NCI-H187 (cell line): ENCODE measurements around the gene ZBTB20.

Source experiments
- DNase-seq, 2 experiments: peaks; one replicate each; lab custom pipeline; 2025; lab: John Stamatoyannopoulos, UW

ZBTB20 gene

GRCh38 chr3:114872588-114872987, 274.5 kb downstream of the ZBTB20 start:
- no peak for DNase-seq

- no peak for DNase-seq
Measured at GRCh38 chr3:114872050-114872449, 275.0 kb downstream of the ZBTB20 start.

DNA sequence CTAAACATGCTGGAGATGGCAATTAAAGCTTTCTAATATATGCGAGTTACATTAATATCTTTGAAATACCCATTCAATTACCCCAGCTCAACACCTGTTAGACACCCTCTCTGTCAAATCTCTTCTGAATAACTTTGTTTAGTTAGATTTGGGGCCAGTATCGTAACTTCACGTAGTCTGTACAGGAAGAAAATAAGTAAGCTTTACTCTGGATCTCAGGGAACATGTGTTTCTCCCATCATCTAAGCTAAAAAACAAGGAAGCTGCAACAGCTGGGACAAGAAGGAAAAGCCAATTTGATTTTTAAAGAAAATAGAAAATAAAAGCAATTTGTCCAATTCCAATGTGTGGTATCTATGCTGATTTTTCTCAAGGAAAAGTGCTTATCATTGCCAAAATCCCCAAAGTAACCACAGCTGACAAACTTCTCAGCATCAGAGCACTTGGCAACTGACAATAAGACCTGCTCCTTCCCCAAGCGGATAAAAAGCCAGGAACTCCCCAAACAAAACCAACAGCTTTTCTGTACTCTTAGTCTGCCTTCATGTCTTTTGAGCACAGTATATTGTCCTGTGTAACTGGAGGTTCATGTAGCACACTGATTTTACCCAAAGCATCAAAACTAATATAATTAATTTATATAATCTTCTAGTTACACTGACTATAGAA, 279.1 kb downstream of the ZBTB20 start:
- no peak for DNase-seq

GRCh38 chr3:114867359-114867758, 279.7 kb downstream of the ZBTB20 start:
- no peak for DNase-seq

DNA sequence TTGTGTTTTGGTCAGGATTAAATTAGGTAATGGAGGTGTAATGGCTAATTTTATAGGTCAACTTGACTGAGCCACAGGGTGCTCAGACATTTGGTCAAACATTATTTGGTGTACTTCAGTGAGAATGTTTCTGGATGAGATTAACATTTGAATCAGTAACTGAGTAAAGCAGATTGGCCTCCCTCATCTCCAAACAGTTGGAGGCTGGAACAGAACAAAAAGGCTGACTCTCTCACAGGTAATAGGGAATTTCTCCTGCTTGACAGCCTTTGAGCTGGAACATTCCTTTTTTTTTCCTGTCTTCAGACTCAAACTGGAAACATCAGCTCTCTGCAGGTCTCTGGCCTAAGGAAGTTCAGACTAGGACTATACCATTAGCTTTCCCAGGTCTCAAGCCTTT, 280.7 kb downstream of the ZBTB20 start:
- no peak for DNase-seq

DNA sequence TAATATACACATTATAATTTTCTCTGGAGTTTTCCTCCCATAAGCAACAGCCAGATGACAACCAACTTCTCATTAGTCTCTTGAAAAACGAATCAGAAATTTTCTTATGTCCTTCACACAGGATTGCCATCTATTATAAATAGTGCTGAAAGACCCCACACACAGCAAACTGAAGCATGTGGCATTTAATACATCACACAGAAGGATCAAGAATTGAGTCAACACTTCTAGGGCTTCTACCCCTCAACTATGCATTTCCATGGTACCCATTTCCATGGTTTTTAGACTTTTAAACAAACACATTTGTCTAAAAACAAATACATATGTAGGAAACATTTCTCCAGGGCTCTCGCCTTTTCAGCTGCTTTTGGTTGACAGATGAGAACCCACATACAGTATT, 282.1 kb downstream of the ZBTB20 start:
- DNase-seq, result no peak

GRCh38 chr3:114863848-114864247, 283.2 kb downstream of the ZBTB20 start:
- no peak for DNase-seq

DNA sequence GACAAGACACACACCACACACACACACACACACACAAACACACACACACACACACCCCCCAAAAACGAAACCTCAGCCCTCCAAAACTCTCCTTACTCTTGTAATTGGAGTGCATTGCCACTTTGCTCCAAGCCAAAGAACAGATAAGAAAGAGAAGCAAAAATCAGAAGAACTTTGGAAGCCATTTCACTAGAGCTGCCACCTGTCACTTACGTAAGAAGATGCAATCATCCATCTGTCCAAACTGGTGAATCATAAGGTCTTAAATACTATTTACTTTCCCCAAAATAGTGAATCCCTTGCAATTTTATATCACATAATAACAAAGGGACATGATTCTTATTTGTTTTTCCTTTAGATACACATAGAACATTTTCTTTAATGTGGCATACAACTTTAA, 285.4 kb downstream of the ZBTB20 start:
- DNase-seq, result no peak

- DNase-seq, result no peak
Measured at GRCh38 chr3:114860531-114860930, 286.6 kb downstream of the ZBTB20 start.

GRCh38 chr3:114858329-114858728, 288.8 kb downstream of the ZBTB20 start:
- DNase-seq, result no peak

DNA sequence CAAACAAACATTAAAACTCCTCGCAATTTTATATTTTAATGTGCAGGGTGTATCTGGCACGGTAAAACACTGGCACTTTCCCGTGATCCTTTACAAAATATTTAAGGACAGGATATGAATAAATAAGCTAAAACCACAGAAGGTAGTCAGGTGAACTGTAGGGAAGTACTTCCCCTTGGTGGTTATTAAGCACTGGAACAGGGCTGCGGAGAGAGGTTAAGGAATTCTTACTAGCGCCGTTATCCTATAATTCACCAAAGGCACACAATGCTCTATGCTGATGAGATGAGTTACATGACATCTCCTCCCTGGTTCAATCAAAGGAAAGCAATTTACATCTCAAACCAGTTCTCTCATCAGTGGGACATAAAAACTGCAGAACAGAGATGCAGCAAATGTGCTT, 289.8 kb downstream of the ZBTB20 start:
- DNase-seq, result no peak

- no peak for DNase-seq
Measured at GRCh38 chr3:114856835-114857234, 290.3 kb downstream of the ZBTB20 start.

DNA sequence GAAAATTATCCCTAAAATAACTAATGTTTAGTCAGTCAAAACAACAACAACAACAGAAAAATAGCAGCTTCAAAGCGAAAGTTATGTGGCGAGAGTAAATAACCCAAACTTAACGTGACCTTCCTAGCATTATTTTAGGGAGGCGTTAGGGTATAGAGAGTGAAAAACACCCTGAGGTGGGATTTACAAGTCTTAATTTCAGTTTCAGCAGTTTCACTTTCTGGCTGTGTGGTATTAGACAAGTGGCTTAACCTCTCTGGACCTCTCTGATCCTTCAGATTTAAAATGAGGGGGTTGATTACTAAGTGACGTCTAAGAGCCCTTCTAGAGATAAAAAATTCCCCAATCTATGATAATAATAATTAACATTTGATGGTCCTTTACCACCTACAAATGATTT, 291.2 kb downstream of the ZBTB20 start:
- DNase-seq, result no peak

GRCh38 chr3:114852966-114853365, 294.1 kb downstream of the ZBTB20 start:
- no peak for DNase-seq

DNA sequence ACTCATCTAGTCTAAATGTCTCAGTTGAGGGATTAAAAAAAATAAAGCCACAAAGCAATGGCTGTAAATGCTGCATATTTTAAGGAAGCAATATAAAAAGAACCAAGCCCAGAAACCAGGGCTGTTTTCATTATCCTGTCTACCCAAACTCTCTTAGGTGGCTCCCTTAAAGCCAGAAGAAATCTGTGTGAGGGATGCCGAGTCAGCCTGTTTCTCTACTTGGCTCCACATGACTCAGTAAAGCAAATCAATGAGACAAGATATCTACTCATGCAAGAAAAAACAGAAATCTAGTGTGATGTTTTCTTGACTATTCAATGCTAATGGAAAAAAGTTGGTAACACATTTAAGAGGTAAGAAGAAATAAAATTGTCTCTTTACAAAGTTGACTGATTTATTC, 296.2 kb downstream of the ZBTB20 start:
- DNase-seq, result no peak

DNA sequence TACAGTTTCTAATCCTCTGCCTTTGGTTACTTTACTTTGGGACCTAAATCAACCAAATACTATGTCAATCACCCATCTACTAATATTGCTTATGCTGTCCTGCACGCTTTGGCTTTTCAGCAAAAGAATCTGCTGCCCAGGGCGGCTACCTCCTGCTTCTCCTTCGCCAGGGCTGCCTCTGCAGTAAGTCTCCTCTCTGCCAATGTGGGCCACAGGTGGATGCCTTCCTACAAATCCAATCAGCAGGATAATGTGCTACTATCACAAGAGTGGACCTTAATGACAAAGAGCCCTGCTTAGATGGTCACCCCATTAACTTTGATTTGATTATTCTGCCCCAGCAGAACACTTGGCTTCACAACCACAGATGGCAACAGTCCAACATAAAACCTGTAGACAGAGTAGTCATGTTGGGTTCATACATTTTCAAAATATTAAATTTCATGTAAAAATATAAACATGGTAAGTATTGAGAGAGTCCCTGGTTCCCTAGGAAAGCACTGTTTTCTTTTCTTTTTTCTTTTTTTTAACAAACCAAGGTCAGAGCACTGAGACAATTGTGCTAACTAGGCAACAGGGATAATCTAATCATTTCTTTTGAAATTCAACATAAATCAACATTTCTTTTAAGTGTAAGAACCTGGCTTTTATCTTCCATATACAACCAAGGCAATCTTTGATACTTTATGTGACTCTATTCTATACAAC, 298.3 kb downstream of the ZBTB20 start:
- DNase-seq, result no peak

GRCh38 chr3:114848082-114848481, 299.0 kb downstream of the ZBTB20 start:
- no peak for DNase-seq

DNA sequence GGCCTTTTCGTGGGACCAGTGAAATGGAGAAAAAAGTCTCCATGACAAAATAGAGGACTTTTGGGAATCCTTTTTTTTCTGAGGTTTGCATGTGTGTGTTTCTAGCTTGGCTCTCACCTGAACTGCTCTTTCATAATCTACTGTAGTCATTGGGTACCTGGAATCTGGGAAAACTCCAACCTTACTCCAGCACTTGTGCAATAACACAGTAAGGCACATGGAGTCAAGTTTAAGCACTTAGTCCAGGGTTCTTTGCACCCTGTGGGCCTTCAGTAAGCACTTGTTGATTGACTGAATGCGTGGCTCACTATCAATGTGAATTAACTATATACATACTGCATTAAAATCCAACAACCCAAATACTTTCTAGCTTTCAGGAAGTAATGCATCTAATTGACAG, 299.5 kb downstream of the ZBTB20 start:
- DNase-seq, result no peak

GRCh38 chr3:114846779-114847178, 300.3 kb downstream of the ZBTB20 start:
- DNase-seq, result no peak

GRCh38 chr3:114846252-114846651, 300.8 kb downstream of the ZBTB20 start:
- no peak for DNase-seq

DNA sequence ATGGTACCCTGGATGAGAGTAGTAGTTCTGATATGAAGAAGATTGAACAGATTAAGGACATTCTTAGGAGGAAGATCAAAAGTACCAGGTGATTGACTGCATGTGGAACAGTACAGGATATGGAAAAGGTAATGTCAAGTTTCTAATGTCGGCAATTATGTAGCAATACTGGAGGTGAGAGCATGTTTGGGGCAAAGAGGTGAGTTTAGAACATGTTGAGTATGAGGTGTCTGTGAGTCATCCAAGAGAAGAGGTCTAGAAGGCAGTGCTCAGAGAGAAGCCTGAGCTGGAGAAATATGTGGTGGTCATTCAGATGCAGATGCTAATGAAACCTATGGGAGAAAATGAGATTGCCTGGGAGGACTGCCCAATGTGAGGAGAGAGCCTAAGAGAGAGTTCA, 305.6 kb downstream of the ZBTB20 start:
- no peak for DNase-seq

DNA sequence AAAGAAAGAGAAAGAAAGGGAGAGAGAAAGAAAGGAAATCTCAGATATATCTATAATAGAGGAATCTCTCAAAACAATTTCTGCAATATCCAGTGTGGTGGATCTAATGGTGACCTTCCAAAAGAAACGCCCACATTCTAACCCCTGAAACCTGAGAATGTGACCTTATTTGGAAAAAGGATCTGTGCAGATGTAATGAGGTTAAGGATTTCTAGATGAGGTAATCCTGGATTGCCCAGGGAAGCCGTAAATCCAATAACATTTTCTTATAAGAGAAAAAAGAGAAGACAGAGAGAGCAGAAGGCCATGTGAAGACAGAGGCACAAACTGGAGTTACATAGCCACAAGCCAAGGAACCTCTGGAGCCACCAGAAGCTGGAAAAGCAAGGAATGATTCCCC, 307.6 kb downstream of the ZBTB20 start:
- no peak for DNase-seq

DNA sequence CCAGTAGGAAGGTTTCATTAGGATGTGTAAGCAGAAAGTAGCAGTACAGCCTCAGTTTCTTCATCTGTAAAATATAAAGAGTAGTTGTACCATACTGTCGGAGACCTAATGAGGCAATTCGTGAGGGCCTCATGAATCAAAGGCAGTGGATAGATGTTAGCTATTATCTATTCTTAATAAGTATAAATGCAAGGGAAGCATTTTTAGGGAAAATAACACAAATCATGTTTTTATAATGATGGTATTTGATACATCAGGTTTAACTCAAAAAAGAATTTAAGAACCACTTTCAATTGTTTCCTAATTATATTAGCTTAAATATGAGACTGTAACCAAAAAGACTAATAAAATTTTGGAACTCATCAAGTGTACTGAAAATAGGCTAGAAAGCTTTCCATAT, 309.1 kb downstream of the ZBTB20 start:
- no peak for DNase-seq
